ENCODE measurements around the gene NFATC2. TPM values are rescaled to one million over a fixed set of nuclear protein-coding genes. Genes with fewer than 3 reads are reported as not detected.
A peak's percentile ranks its signal among the peaks of the same experiment; 100 is the strongest.

The NFATC2 gene
- total and polyA plus RNA-seq, 9 donors, result 2.2 to 9.4 (median 5.1) TPM

DNA sequence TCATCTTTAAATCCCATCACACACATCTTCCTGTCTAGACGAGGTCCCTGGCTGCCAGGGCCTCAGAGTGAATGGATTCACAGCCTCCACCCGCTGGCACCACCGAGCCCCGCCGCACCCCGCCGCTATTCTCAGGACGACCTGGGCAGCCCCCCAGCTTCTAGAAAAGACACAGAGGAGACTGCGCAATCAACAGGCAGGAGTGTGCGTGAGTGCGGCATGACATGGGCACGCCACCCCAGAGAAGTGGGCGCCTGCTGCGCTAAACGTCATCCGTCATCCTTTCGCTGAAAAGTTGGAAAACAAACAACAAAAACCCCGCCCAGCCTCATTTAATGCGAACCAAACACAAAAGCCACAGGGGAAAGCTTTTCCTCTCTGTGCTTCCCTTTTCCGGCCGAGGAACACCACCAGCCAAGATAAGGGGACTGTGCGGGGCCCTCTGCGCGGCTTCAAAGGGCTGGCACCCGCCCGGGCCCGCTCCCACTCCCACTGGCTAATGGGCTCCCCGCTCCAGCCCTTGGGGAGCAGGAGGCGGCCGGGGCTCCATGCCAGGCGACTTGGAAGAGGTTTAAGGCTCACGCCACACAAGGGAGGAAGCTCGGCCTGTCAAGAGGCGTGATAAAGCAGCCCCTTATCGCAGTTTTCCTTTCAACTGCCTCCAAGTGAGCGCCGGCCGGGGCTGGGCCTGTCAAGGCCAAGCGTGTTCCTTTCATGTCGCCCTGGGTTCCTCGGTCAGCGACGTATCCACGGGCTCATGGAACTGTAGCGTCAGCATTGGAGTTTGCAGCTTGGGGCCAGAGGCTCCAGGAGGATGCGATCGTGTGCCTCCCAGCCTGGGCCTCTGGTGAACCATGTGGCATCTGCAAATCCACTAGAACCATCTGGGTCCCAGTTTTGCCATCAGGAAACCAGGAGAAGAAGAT is 50.1 kb downstream of the NFATC2 start:
- H3K4me1 ChIP-seq (ENCODE audit: insufficient read depth), result peaks cover 6% of the 10 kb centered on the region
- peak; percentile 86 to 99 (median 94) for DNase-seq
- intact Hi-C loops (cut with DNase I), result loop anchor here in 1 of 4 donors (10.0 kb wide), 1 partner anchor 72 kb away; no protein-coding TSS in a partner anchor

DNA sequence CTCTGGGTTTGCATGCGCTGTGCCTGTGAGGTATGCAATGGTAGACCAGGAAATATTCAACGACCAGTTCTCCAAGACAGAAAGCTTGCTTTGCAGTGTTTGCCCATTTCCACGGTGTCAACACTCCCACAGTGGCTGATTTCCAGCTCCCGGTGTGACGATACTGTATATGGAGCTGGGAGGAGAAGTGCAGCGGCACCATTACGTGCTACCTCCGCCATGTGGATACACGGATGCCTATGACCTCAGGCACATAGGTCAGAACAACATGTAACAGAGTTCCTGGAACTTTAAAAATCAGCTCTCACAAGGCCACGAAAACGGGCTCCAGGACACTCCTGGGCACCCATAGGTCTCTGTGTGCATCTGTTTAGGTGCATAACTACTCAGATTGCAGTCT is 51.1 kb downstream of the NFATC2 start:
- TF ChIP-seq EP300 (IDR thresholded peaks at IDR 0.05), result no peak
- TF ChIP-seq POLR2A (IDR thresholded peaks at IDR 0.05), result no peak
- WGBS, 3 donors, result 71 to 81% (median 76%) methylated on average over 11 of the region's 11 CpGs
- no peak overlapping the region for H3K27ac ChIP-seq
- H3K27me3 ChIP-seq, result no peaks in the 10 kb centered on the region
- DNase-seq, result no peak
- H3K36me3 ChIP-seq, result no peaks in the 10 kb centered on the region
- peaks cover 5% of the 10 kb centered on the region for H3K4me1 ChIP-seq (ENCODE audit: insufficient read depth)
- no peaks in the 10 kb centered on the region for H3K9me3 ChIP-seq
- no peak overlapping the region for H3K4me3 ChIP-seq
- intact Hi-C loops (cut with DNase I), result loop anchor here in 1 of 4 donors (10.0 kb wide), 1 partner anchor 73 kb away; no protein-coding TSS in a partner anchor

More for the DNA sequence above, 50.1 kb downstream of the NFATC2 start:
- H3K9me3 ChIP-seq, result no peaks in the 10 kb centered on the region
- TF ChIP-seq, protein P1, sequence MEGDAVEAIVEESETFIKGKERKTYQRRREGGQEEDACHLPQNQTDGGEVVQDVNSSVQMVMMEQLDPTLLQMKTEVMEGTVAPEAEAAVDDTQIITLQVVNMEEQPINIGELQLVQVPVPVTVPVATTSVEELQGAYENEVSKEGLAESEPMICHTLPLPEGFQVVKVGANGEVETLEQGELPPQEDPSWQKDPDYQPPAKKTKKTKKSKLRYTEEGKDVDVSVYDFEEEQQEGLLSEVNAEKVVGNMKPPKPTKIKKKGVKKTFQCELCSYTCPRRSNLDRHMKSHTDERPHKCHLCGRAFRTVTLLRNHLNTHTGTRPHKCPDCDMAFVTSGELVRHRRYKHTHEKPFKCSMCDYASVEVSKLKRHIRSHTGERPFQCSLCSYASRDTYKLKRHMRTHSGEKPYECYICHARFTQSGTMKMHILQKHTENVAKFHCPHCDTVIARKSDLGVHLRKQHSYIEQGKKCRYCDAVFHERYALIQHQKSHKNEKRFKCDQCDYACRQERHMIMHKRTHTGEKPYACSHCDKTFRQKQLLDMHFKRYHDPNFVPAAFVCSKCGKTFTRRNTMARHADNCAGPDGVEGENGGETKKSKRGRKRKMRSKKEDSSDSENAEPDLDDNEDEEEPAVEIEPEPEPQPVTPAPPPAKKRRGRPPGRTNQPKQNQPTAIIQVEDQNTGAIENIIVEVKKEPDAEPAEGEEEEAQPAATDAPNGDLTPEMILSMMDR (IDR thresholded peaks at IDR 0.05), result no peak
- TF ChIP-seq EP300 (IDR thresholded peaks at IDR 0.05), result no peak
- TF ChIP-seq POLR2A (IDR thresholded peaks at IDR 0.05), result no peak
- 3 to 11% (median 4%) methylated on average over 43 to 47 of the region's 47 CpGs for WGBS, 3 donors
- peak overlapping the region; percentile 26 for H3K4me3 ChIP-seq
- no peaks in the 10 kb centered on the region for H3K27me3 ChIP-seq
- H3K27ac ChIP-seq, result no peak overlapping the region
- no peaks in the 10 kb centered on the region for H3K36me3 ChIP-seq

DNA sequence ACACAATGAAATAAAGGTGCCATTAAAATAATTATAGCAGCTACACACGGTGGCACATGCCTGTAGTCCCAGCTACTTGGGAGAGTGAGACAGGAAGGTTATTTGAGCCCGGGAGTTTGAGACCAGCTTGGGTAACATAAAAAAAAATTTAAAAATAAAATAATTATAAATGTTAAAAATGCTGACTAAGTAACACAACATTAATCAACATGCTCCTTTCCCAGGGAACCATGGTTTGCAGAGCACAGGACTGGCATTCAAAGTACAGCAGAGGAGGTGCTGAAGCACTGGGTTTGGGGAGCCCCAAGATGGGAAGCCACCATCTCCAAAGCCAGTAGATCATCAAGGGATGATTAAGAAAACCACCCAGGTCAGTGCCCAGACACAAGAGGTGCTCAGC is 51.9 kb downstream of the NFATC2 start:
- TF ChIP-seq POLR2A (IDR thresholded peaks at IDR 0.05), result no peak
- TF ChIP-seq EP300 (IDR thresholded peaks at IDR 0.05), result no peak
- TF ChIP-seq, protein P1 (IDR thresholded peaks at IDR 0.05), result no peak
- intact Hi-C loops (cut with DNase I), result loop anchor here in 1 of 4 donors (10.0 kb wide), 1 partner anchor 74 kb away; no protein-coding TSS in a partner anchor
- no peak overlapping the region for H3K4me3 ChIP-seq
- no peak for DNase-seq
- WGBS, 3 donors, result 90 to 96% (median 93%) methylated on average over 2 of the region's 2 CpGs
- H3K27ac ChIP-seq, result no peak overlapping the region
- peaks cover 5% of the 10 kb centered on the region for H3K4me1 ChIP-seq (ENCODE audit: insufficient read depth)
- no peaks in the 10 kb centered on the region for H3K36me3 ChIP-seq
- no peaks in the 10 kb centered on the region for H3K9me3 ChIP-seq
- H3K27me3 ChIP-seq, result no peaks in the 10 kb centered on the region

DNA sequence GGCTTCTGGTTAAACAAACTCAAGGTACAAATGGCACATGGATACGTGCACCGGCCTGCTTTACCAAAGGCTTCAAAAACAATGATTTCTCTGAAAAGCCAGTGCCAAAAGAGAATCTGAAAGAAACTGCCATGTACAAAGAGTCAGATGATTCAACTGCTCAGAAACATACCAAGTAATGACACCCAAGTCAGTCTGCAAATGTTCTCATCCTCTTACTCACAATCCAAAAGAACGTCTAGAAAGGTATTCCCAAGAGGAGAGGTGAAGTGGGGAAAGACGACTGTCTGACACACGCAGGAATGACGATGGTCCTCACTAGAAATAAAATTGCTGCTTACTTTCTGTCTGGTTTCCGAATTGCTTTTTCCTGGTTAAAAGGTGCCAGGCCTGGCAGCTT is 52.9 kb downstream of the NFATC2 start:
- no peak overlapping the region for H3K4me3 ChIP-seq
- 96 to 97% (median 96%) methylated on average over 7 of the region's 7 CpGs for WGBS, 3 donors

More for the DNA sequence above, 52.9 kb downstream of the NFATC2 start:
- no peak for DNase-seq
- Histone ChIP-seq H3K36me3 (no peaks in the 10 kb centered on the region), H3K4me1 (ENCODE audit: insufficient read depth) (peaks cover 5% of the 10 kb centered on the region), H3K9me3 (no peaks in the 10 kb centered on the region), H3K27ac (no peak overlapping the region), H3K27me3 (no peaks in the 10 kb centered on the region)
- intact Hi-C loops (cut with DNase I), result loop anchor here in 1 of 4 donors (10.0 kb wide), 1 partner anchor 75 kb away; no protein-coding TSS in a partner anchor
- no peak for TF ChIP-seq EP300 (IDR thresholded peaks at IDR 0.05)
- TF ChIP-seq, protein P1 (IDR thresholded peaks at IDR 0.05), result no peak
- no peak for TF ChIP-seq POLR2A (IDR thresholded peaks at IDR 0.05)
